Measurements from ENCODE around the gene ETFB.
A peak's percentile ranks its signal among the peaks of the same experiment; 100 is the strongest.
"Not testable (repeated sequence)": the region's sequence is repeated elsewhere in the genome, so short reads cannot be mapped to it uniquely, and the experiment has no call there.

The ETFB gene

DNA sequence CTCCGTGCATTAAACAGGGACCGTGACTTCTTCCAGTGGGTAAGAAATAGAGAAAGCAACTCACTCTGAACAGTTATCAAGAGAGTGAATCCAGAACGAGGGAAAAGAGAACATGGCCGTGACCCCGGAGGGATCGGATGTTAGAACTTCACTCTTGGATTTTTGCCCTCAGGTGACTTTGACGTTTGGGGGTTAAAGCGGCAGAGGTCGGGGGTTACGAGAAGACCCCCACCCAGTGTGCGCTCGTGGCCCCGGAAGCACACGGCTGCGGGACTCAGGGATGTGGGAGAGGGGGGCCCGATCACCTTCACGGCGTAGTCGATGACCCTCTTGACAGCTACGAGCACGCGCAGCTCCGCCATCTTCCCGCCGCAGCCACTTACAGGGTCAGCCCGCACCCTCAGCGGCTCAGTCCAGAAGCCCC, at the start of gene ETFB:
Gene ETFB (minus strand): TSS at position 424 of the 424 bp plus-strand sequence. CDS start 62 bp downstream, at position 362.
- no peak for DNase-seq (ENCODE audit: low spot score)
- in situ Hi-C loops (cut with MboI; ENCODE audit: low pct_unique_long_range_greater_than_20kb, low sequenced_read_pairs, unreplicated experiment), result no loop called here
- TF ChIP-seq, protein P1, sequence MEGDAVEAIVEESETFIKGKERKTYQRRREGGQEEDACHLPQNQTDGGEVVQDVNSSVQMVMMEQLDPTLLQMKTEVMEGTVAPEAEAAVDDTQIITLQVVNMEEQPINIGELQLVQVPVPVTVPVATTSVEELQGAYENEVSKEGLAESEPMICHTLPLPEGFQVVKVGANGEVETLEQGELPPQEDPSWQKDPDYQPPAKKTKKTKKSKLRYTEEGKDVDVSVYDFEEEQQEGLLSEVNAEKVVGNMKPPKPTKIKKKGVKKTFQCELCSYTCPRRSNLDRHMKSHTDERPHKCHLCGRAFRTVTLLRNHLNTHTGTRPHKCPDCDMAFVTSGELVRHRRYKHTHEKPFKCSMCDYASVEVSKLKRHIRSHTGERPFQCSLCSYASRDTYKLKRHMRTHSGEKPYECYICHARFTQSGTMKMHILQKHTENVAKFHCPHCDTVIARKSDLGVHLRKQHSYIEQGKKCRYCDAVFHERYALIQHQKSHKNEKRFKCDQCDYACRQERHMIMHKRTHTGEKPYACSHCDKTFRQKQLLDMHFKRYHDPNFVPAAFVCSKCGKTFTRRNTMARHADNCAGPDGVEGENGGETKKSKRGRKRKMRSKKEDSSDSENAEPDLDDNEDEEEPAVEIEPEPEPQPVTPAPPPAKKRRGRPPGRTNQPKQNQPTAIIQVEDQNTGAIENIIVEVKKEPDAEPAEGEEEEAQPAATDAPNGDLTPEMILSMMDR (IDR thresholded peaks at IDR 0.05; ENCODE audit: extremely low read depth, insufficient read depth, missing control alignments), result no peak

DNA sequence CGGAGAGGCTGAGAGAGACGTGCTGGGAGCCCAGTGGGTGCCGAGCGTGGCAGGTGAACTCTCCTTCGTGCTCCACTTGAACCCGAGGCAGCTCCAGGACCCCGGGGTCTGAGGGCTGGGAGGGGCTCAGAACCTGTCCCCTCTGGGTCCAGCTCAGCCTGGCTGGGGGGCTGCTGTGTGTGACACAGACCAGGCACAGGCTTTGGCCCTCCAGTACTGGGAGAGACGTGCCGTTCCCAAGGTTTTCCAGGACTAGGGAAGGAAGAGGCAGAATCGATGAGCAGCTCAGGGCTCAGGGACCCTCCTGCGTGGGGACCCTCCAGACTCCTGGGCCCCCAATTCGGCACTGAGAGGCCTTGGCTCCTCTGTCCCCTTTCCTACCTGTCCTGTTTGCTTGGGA, 49.0 kb upstream of the ETFB start:
- in situ Hi-C loops (cut with MboI; ENCODE audit: low pct_unique_long_range_greater_than_20kb, low sequenced_read_pairs, unreplicated experiment), result no loop called here
- no peak for DNase-seq (ENCODE audit: low spot score)
- TF ChIP-seq, protein P1 (IDR thresholded peaks at IDR 0.05; ENCODE audit: extremely low read depth, insufficient read depth, missing control alignments), result no peak

DNA sequence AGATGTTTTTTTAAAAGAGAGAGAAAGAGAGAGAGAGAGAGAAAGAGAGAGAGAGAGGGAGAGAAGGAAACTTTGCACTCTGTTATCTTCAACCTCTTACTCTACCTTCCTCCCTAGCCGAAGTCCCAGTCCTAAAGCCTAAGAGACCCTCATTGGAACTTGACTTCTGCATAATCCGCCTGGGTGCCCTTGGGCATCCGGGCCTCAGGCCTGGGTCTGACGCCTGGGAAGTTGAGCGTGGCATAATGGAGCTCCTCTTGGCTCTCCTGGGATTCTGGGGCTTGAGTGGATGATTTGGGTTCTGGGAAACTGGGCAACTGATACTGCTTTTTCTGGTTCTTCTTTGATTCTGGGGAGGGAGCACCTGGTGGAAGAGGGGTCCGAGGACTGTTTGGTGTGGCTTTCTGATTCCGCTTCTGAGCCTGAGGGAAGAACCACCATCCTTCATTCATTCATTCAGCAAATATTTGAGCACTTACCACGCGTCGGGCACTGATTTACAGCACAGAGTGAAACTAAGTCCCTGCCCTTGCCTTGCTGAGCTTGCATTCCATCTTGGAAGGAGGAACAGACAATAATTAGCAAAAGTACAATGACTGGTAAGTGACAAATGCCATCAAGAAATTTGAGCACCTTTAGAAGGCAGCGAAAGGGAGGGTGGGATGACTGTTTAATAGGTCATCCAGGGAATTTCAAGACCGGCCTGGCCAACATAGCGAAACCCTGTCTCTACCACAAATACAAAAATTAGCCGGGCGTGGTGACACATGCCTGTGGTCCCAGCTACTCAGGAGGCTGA, 45.0 kb upstream of the ETFB start:
- no peak for DNase-seq (ENCODE audit: low spot score)
- in situ Hi-C loops (cut with MboI; ENCODE audit: low pct_unique_long_range_greater_than_20kb, low sequenced_read_pairs, unreplicated experiment), result no loop called here
- TF ChIP-seq, protein P1 (IDR thresholded peaks at IDR 0.05; ENCODE audit: extremely low read depth, insufficient read depth, missing control alignments), result no peak

DNA sequence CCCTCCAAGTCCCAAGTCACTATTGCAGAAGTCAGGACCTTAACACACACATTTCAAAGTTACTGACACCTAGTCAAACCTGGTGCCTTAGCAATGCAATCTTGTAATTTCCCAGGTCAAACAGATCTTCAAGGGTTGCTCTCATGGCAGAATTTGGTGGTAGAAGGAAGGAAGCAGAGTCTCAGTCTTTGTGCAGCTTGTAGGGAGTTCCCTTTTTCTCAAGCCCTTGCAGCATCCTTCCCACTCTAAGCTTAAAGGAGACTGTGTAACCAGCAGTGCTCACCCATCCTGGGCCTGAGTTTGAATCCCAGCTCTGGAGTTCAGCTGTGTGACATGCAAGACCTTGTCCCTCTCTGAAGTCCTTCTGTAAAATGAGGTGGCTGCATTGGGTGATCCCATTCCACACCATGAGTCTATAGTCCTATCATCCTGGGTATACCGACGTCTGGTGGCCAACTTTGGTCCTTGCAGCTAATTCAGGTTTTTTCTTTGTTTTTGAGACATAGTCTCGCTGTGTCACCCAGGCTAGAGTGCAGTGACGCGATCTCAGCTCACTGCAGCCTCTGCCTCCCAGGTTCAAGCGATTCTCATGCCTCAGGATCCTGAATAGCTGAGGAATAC, 41.4 kb upstream of the ETFB start:
- in situ Hi-C loops (cut with MboI; ENCODE audit: low pct_unique_long_range_greater_than_20kb, low sequenced_read_pairs, unreplicated experiment), result no loop called here
- no peak for DNase-seq (ENCODE audit: low spot score)
- TF ChIP-seq, protein P1 (IDR thresholded peaks at IDR 0.05; ENCODE audit: extremely low read depth, insufficient read depth, missing control alignments), result peak; percentile 17

DNA sequence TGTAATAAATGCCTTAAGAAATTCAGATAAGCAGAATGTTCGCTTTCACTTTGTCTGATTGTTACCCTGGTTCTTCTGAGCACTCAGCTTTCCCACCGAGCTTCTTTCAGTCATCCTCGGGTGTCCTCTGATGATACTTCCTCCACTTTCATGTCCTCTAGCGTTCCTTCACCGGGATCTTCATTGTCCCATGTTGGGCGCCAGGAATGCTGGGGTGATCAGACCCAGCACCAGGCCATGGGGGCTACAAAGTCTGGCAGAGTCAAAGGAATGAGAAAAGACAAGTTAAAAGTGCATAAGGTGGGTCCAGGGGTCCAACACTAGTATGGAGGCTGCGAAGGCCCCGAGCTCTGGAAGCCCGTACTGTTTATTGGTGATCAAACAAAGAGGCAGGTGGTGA, 35.9 kb upstream of the ETFB start:
- in situ Hi-C loops (cut with MboI; ENCODE audit: low pct_unique_long_range_greater_than_20kb, low sequenced_read_pairs, unreplicated experiment), result no loop called here
- TF ChIP-seq, protein P1 (IDR thresholded peaks at IDR 0.05; ENCODE audit: extremely low read depth, insufficient read depth, missing control alignments), result no peak
- DNase-seq (ENCODE audit: low spot score), result no peak

DNA sequence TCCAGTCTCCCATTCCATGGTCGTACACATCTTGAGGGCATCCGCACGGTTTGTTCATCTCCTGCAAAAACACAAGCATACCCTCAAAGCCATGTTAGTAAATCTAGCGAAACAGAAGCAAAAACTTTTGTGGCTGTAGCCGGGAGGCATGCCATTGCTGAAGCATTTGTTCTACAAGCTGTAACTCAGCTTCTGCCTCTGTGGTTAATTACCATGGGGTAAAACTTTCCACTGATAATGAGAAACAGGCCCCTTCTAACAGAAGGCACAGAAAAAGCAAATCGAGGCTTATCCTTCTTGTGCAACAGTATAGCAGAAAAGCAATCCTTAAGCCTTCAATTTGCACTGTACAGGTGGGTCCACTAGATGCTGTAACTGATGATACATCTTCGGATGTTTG, 33.7 kb upstream of the ETFB start:
- DNase-seq (ENCODE audit: low spot score); in situ Hi-C loops (cut with MboI; ENCODE audit: low pct_unique_long_range_greater_than_20kb, low sequenced_read_pairs, unreplicated experiment): not testable (repeated sequence)

DNA sequence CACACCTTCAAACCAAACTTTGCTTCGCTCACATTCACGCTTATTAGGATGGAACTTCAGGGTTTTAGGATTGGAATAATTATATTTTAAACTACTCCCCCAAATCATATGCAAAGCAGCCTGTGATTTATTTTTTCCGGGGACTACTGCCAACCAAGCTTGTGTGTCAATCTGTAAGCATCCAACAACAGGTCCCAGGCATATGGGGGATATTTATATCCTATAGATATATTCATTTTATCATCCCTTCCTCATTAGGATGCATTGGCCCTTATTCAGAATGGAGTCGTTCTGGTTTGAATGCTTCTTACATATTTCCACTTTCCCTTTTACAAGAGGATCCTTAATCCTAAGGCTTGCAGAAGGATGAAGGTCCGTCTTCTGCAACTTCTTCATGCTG, 33.0 kb upstream of the ETFB start:
- no peak for DNase-seq (ENCODE audit: low spot score)
- in situ Hi-C loops (cut with MboI; ENCODE audit: low pct_unique_long_range_greater_than_20kb, low sequenced_read_pairs, unreplicated experiment), result no loop called here
- TF ChIP-seq, protein P1 (IDR thresholded peaks at IDR 0.05; ENCODE audit: extremely low read depth, insufficient read depth, missing control alignments), result no peak

Measured in GM13977 (cell line).